Muscle layer of colon (tissue), 2 donors: ENCODE data around the gene ENOX2.
"Not testable (repeated sequence)": the region's sequence is repeated elsewhere in the genome, so short reads cannot be mapped to it uniquely, and the experiment has no call there.

Experiments used
- H3K27ac ChIP-seq: one replicate; pipeline ENCODE4 v1.7.0; 2013; ENCODE audit warnings: low read depth, mild to moderate bottlenecking, low read length, moderate library complexity
- H3K27me3 ChIP-seq, 2 donors: one replicate each; pipeline ENCODE4 v1.7.0; 2013; ENCODE audit warnings: low read length in 2 of 2, mild to moderate bottlenecking in 2 of 2; ENCODE audit not compliant: insufficient read depth in 2 of 2, control insufficient read depth in 1 of 2
- H3K36me3 ChIP-seq: one replicate; pipeline ENCODE4 v1.7.0; 2013; ENCODE audit warnings: mild to moderate bottlenecking, low read length; ENCODE audit not compliant: insufficient read depth
- H3K4me1 ChIP-seq: one replicate; pipeline ENCODE4 v1.7.0; 2013; ENCODE audit warnings: mild to moderate bottlenecking, low read length; ENCODE audit not compliant: insufficient read depth
- H3K4me3 ChIP-seq, 2 donors: one replicate each; pipeline ENCODE4 v1.7.0; 2013; ENCODE audit warnings: low read length in 2 of 2, low read depth in 1 of 2, mild to moderate bottlenecking in 1 of 2, moderate library complexity in 1 of 2
- H3K9ac ChIP-seq: one replicate; pipeline ENCODE4 v1.7.0; 2013; ENCODE audit warnings: low read length
- H3K9me3 ChIP-seq: one replicate; pipeline ENCODE4 v1.7.0; 2013; ENCODE audit warnings: mild to moderate bottlenecking, low read length
- donor health status: abdominal sarcoma.
- donor health status: Adenocarcinoma of cecum.

The ENOX2 gene

DNA sequence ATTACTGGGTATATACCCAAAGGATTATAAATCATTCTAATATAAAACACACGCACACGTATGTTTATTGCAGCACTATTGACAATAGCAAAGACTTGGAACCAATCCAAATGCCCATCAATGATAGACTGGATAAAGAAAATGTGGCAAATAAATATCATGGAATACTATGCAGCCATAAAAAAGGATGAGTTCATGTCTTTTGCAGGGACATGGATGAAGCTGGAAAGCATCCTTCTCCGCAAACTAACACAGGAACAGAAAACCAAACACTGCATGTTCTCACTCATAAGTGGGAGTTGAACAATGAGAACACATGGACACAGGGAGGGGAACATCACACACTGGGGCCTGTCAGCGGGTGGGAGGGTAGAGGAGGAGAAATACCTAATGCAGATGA is 83.6 kb downstream of the ENOX2 start:
- H3K27me3 ChIP-seq, H3K4me1 ChIP-seq, H3K9ac ChIP-seq, H3K4me3 ChIP-seq, H3K27ac ChIP-seq, H3K36me3 ChIP-seq, H3K9me3 ChIP-seq: not testable (repeated sequence)

DNA sequence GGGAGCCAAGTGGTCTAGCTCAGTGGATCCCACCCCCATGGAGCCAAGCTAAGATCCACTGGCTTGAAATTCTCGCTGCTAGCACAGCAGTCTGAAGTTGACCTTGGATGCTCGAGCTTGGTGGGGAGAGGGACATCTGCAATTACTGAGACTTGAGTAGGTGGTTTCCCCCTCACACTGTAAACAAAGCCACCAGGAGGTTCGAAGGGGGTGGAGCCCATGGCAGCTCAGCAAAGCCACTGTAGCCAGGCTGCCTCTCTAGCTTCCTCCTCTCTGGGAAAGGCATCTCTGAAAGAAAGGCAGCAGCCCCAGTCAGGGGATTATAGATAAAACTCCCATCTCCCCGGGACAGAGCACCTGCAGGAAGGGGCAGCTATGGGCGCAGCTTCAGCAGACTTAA is 89.1 kb downstream of the ENOX2 start:
- not testable (repeated sequence) for H3K4me1 ChIP-seq, H3K27ac ChIP-seq, H3K36me3 ChIP-seq, H3K9me3 ChIP-seq, H3K27me3 ChIP-seq, H3K9ac ChIP-seq, H3K4me3 ChIP-seq

DNA sequence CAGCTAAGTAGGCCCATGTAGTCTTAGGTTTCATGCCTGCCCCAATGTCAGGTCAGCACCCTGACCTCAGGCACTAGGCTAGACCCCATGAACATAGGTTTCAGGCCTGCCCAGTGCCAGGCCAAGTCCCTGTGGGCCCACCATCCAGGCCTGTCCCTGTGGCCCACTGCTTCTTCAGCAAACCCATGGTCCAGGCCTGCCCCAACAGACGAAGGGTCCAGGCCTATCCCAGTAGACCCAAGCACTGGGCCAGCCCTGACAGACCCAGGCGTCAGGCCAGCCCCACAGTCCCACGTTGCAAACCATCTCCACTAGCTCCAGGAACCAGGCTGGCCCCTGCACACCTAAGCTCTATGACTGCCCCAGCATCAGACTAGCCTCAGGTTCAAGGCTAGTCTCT is 92.4 kb downstream of the ENOX2 start:
- H3K4me3 ChIP-seq: no peak overlapping the region
- H3K9ac ChIP-seq: no peak overlapping the region
- no peak overlapping the region for H3K27ac ChIP-seq
- no peaks in the 10 kb centered on the region for H3K27me3 ChIP-seq
- H3K9me3 ChIP-seq: no peaks in the 10 kb centered on the region
- H3K4me1 ChIP-seq: no peaks in the 10 kb centered on the region
- no peaks in the 10 kb centered on the region for H3K36me3 ChIP-seq

DNA sequence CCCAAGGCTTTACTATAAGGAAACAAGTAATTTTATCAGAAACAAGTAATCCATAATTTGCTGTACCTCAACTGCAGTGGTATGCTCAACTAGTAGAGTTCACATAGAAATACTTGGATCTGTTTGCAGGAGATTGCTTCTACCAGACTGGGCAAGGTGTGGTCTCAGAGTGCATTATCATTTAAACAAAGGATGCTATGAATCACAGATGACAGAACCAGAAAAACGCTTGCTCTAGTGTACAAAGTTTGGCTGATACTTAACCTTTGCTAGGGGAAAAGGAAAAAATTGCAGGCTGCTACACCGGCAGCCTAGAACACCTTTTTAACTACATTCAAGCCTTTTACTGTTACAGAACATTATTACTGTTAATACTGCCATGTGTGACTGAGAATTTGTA is 97.1 kb downstream of the ENOX2 start:
- H3K36me3 ChIP-seq: no peaks in the 10 kb centered on the region
- H3K9me3 ChIP-seq: no peaks in the 10 kb centered on the region
- H3K27me3 ChIP-seq: no peaks in the 10 kb centered on the region
- H3K9ac ChIP-seq: no peak overlapping the region
- no peak overlapping the region for H3K27ac ChIP-seq
- H3K4me1 ChIP-seq: no peaks in the 10 kb centered on the region
- H3K4me3 ChIP-seq: no peak overlapping the region

DNA sequence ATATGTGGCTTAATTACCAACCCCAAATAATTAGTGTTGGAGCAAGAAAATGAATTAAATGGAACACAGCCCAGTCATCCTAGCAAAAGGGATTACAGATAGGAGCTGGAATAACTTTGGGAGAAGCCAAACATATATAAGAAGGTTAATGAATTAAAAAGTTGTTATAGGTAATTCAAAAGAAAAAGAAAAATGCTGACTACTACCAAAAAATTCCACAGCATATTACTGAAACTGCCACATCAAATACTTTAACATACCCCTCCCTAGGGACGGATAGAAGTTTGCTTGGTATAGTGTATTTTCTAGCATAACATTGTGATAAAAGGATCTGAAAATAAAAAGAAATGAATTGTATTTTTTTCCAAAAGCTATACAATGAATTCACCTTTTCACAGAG is 99.5 kb downstream of the ENOX2 start:
- no peaks in the 10 kb centered on the region for H3K4me1 ChIP-seq
- H3K27ac ChIP-seq: no peak overlapping the region

DNA sequence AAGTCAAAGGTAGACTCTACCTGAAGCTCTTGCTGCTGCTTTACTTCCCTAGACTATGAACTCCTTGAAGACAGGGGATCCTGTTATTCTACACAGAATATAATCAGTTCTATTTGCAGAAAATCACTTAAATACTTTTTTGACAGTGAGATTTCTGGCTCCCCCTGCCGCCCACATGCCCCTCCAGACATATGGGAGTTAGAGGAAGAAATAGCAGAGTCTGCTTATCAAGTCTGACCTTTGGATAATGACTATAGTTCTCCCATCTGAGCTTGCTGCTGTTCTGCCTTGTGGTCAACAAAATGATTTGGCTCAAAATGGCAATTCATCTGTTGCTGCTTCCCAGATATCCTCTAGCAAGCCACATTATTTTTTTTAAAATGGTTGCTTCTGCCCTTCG is 101.1 kb downstream of the ENOX2 start:
- Histone ChIP-seq H3K27ac (no peak overlapping the region), H3K4me3 (no peak overlapping the region), H3K9me3 (no peaks in the 10 kb centered on the region), H3K4me1 (no peaks in the 10 kb centered on the region), H3K9ac (no peak overlapping the region), H3K27me3 (no peaks in the 10 kb centered on the region), H3K36me3 (no peaks in the 10 kb centered on the region)

More for the DNA sequence above, 99.5 kb downstream of the ENOX2 start:
- Histone ChIP-seq H3K9ac (no peak overlapping the region), H3K9me3 (no peaks in the 10 kb centered on the region), H3K27me3 (no peaks in the 10 kb centered on the region), H3K36me3 (no peaks in the 10 kb centered on the region), H3K4me3 (no peak overlapping the region)

DNA sequence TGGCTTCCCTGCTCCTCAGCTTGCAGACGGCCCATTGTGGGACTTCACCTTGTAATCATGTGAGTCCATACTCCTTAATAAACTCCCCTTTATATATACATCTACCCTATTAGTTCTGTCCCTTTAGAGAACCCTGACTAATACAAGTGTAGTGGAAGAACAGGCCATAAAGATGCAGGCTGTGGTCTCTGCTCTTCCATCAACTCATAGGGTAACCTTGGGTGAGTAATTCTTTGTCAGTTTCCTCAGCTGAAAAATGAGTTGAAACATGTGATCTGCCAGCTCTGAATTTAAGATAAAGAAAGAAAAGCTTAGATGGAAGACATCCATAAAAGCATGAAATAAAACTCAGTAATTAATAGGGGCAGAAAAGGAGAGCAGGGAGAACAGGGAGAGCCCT is 103.6 kb downstream of the ENOX2 start:
- no peaks in the 10 kb centered on the region for H3K4me1 ChIP-seq
- H3K36me3 ChIP-seq: no peaks in the 10 kb centered on the region
- H3K27me3 ChIP-seq: no peaks in the 10 kb centered on the region
- no peak overlapping the region for H3K4me3 ChIP-seq
- H3K9ac ChIP-seq: no peak overlapping the region
- H3K27ac ChIP-seq: no peak overlapping the region
- H3K9me3 ChIP-seq: no peaks in the 10 kb centered on the region

DNA sequence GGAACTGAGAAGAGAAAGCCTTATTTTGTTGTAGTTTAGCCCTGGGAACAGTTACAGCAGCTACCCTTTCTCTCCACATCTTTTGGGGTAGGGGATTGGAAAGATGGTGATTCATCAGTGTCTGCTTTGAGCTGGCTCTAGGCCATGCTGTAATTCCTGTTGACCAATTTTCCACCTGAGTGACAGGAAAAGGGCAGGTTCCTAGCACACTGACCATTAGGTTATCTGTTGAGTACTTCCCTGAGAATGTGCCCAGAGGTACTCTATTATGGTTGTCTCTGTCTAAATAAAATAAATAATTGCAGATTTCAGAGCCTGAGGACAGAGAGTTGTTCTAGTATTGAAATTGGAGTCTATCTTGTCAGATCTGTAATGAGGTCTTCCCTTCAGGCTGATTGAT is 109.0 kb downstream of the ENOX2 start:
- no peak overlapping the region for H3K9ac ChIP-seq
- H3K27ac ChIP-seq: no peak overlapping the region
- H3K9me3 ChIP-seq: no peaks in the 10 kb centered on the region
- H3K4me3 ChIP-seq: no peak overlapping the region
- H3K4me1 ChIP-seq: no peaks in the 10 kb centered on the region
- no peaks in the 10 kb centered on the region for H3K36me3 ChIP-seq
- no peaks in the 10 kb centered on the region for H3K27me3 ChIP-seq

DNA sequence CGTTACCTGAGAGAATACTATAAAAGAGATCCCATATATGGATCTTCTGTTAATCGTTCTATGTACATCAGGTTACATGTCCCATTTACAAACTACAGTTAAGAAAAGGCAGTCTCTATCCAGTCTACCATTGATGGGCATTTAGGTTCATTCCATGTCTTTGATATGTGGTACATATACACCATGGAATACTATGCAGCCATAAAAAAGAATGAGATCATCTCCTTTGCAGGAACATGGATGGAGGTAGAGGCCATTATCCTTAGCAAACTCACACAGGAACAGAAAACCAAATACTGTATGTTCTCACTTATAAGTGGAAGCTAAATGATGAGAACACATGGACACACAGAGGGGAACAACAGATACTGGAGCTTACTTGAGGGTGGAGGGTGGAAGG is 111.1 kb downstream of the ENOX2 start:
- H3K27me3 ChIP-seq, H3K4me3 ChIP-seq, H3K9me3 ChIP-seq, H3K36me3 ChIP-seq, H3K9ac ChIP-seq, H3K4me1 ChIP-seq, H3K27ac ChIP-seq: not testable (repeated sequence)

DNA sequence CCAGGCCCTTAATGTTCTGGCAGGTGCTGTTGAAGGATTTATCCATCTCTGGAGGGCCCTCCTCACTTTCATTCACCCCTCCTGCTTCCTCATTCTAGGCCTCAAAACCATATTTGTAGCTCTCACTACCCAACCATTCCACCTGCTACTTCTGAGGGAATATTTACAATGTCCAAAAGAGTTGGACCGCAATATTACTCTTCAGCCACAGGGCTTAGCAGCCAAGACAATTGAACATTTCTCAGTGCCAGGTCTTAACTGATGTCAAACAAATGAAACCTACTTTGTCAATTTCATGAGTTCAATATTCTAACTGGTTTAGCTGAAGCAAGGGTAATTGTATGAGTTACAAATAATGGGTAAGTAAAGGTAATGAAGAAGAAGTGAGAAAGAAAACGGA is 113.2 kb downstream of the ENOX2 start:
- Histone ChIP-seq H3K27me3 (no peaks in the 10 kb centered on the region), H3K9ac (no peak overlapping the region), H3K36me3 (no peaks in the 10 kb centered on the region), H3K4me1 (no peaks in the 10 kb centered on the region), H3K4me3 (no peak overlapping the region), H3K9me3 (no peaks in the 10 kb centered on the region), H3K27ac (no peak overlapping the region)

DNA sequence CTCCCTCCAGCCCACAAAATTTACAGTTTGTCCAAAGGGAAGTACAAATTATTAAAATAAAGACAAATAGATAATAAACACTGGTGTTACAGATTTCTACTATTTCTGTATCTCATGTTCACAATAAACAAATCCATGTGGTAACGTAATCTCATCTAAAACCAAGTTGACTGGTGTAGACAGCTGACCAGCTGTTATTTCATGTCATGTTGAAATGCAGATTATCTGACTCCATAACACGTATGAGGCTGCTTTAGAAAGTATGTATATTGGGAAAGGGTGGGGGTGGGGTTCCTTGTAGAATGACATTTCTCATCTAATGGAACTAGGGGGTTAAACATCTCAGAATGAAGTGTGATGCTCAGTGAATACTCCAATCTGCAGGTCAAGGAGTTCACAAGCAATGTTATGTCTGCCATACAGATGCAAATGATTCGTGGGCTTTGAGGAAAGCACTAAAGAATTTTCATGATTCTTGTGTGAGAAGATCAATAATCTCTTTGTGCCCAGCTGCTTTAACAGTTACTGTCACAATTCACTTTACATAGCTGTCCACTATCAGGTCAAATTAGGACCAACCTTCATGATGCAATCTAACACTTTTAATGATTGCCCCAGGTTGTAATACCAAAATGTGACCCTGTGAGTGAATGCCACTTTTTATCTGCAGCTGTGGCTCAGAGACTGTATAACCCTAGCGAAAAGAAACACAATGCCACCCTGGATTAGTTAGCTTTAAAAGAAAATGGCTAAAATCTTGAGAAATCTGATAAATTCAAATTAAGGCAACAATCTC is 114.0 kb downstream of the ENOX2 start:
- Histone ChIP-seq H3K4me1 (no peaks in the 10 kb centered on the region), H3K9me3 (no peaks in the 10 kb centered on the region), H3K4me3 (no peak overlapping the region), H3K9ac (no peak overlapping the region), H3K27me3 (no peaks in the 10 kb centered on the region), H3K36me3 (no peaks in the 10 kb centered on the region), H3K27ac (no peak overlapping the region)

DNA sequence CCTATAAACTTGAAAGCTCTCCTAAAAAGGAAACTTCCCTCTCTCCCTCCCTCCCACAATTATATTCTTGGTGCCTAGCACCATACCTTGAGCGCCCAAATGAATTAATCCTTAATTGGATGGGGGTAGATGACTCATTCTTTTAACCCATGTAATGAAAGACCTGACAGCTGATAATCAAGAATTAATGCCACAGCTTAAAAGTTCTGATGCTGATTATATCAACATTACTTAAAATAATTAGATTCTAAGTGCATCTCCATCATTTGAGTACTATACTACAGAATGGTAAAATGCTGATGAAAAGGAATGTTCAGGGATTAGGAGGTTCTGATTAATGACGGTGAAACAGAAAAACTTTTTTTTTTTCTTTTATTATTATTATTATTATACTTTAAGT is 117.0 kb downstream of the ENOX2 start:
- H3K9me3 ChIP-seq: no peaks in the 10 kb centered on the region
- H3K4me1 ChIP-seq: no peaks in the 10 kb centered on the region
- no peaks in the 10 kb centered on the region for H3K27me3 ChIP-seq
- H3K36me3 ChIP-seq: no peaks in the 10 kb centered on the region
- no peak overlapping the region for H3K4me3 ChIP-seq
- H3K9ac ChIP-seq: no peak overlapping the region
- H3K27ac ChIP-seq: no peak overlapping the region
